GM12864 (cell line): Measurements from ENCODE around the gene CHCHD3.

Source experiments
- DNase-seq: peaks from one replicate; pipeline ENCODE4 v3.0.0-alpha.2; 2011; ENCODE audit warnings: low read depth
- H3K4me3 ChIP-seq: 2 replicates; pipeline ENCODE4 v1.5.1; 2011; ENCODE audit warnings: mild to moderate bottlenecking, low read depth, low read length, control low read depth
- CTCF ChIP-seq: IDR thresholded peaks from 2 replicates; pipeline ENCODE4 v1.5.1; 2011; ENCODE audit warnings: low read depth, mild to moderate bottlenecking, moderate library complexity, low read length, control low read depth, inconsistent platforms; ENCODE audit errors: missing control alignments

Gene CHCHD3

GRCh38 chr7:133024596-133024995 is 57.3 kb downstream of the CHCHD3 start:
- no peak for TF ChIP-seq CTCF
- no peak overlapping the region for H3K4me3 ChIP-seq
- DNase-seq, result no peak

GRCh38 chr7:133023370-133024071 is 58.4 kb downstream of the CHCHD3 start:
- DNase-seq, result no peak
- TF ChIP-seq CTCF, result no peak
- no peak overlapping the region for H3K4me3 ChIP-seq

- TF ChIP-seq CTCF, result no peak
- no peak overlapping the region for H3K4me3 ChIP-seq
- DNase-seq, result no peak
These were observed 59.2 kb downstream of the CHCHD3 start for GRCh38 chr7:133022661-133023060.

- no peak for DNase-seq
- TF ChIP-seq CTCF, result no peak
- H3K4me3 ChIP-seq, result no peak overlapping the region
These were observed 60.7 kb downstream of the CHCHD3 start for GRCh38 chr7:133021196-133021595.

GRCh38 chr7:133020496-133020895 is 61.4 kb downstream of the CHCHD3 start:
- DNase-seq, result no peak
- no peak overlapping the region for H3K4me3 ChIP-seq
- no peak for TF ChIP-seq CTCF

GRCh38 chr7:133019590-133019989 is 62.3 kb downstream of the CHCHD3 start:
- TF ChIP-seq CTCF, result no peak
- H3K4me3 ChIP-seq, result no peak overlapping the region

GRCh38 chr7:133016604-133017003 is 65.3 kb downstream of the CHCHD3 start:
- no peak for TF ChIP-seq CTCF
- no peak for DNase-seq

More at GRCh38 chr7:133019590-133019989, 62.3 kb downstream of the CHCHD3 start:
- DNase-seq, result no peak

More at GRCh38 chr7:133016604-133017003, 65.3 kb downstream of the CHCHD3 start:
- H3K4me3 ChIP-seq, result no peak overlapping the region
